HG03045 (cell line): ENCODE measurements around the gene ACSS2.

Experiments
- ATAC-seq: cut with Tn5 transposase; IDR thresholded peaks from one replicate; pipeline ENCODE4 v1.9.1; 2021; ENCODE audit warnings: mild to moderate bottlenecking, moderate library complexity; ENCODE audit not compliant: unreplicated experiment

The ACSS2 gene

GRCh38 chr20:34945315-34946077 lies 69.1 kb downstream of the ACSS2 start:
- no peak for ATAC-seq

DNA sequence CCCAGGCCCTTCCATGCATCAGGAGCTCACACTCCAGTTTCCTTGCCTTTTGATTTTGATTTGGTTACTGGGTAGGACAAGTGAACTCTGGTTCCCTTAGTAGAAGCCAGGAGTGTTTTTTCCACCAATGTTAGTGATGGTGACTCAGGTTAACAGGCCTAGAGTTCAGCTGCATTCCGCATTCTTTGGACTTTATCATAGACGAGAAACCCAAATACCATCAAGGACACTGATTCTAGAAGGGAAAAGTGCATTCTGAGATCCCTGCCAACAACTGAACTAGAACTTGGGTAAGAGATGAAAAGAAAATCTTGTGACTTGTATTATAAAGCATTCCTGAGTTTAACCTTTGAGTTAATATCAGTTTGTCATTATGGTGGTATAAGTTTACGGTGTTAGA lies 70.2 kb downstream of the ACSS2 start:
- ATAC-seq = no peak

DNA sequence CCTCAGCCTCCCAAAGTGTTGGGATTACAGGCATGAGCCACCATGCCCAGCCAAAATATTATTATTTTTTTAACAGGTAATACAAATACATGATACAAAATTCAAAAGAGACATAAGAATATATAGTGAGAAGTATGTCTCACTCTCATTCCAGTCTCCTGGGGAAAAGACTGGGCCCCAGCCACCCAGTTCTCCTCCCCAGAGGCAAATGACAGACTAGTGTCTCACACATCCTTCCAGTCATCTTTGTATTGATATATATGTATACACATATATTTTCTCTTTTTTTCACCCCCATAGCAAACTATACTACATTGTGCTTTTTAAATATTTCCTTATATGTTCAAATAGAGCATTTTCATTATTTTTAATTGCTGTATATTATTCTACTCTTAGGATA lies 70.9 kb downstream of the ACSS2 start:
- no peak for ATAC-seq

- no peak for ATAC-seq
These were observed 71.6 kb downstream of the ACSS2 start for GRCh38 chr20:34948030-34948429.

- no peak for ATAC-seq
These were observed 72.7 kb downstream of the ACSS2 start for GRCh38 chr20:34949120-34949519.

DNA sequence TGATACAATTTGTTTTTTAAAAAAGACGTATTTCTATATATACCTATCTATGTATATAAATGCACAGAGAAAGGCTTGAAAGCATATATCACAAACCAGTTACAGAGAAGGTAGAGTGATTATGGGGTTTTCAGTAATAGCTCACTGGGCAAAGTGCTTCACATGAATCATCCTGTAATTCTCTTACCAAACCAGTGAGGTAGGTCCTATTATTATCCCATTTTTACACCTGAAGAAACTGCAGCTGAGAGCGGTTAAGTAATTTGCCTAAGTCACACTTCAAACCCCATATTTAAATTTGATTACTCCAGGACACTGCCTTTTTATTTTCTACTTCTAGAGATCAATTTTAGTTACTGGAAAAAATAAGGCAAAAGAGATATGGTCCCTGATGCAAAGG lies 74.8 kb downstream of the ACSS2 start:
- no peak for ATAC-seq

DNA sequence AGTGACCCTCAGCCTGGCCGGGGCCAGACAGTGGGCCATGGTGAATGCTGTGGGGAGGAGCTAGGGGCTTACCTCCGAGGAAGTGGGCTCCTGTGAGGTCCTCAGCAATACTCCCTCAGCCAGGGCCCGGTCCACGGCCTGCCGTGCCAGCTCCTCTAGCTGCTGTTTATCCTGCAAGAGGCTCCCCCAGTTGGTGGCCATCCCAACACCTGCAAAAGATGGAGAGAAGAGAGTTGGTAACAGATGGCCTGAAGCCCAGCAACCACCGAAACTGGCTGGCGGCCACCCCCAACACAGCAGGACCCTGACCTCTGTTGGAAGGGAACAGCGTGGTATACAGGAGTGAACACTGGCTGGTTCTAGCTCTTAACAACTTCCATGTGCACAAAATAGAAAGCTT lies 75.2 kb downstream of the ACSS2 start:
- ATAC-seq = no peak

DNA sequence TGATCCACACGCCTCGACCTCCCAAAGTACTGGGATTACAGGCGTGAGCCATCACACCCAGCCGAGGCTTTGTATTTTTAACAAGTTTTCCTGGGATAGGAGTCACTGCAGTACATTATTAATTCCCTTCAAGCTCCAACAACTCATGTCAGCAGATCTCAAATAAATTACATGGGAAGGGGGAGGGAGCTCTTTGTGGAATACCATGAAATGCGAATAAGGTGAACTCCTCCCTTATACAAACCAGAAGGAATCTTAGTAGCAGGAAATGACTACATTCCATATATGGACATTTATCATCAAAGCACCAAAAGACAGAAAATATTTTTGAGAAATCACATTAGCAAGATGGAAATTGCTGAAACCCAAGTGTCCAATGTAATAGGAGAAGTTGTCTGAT lies 76.3 kb downstream of the ACSS2 start:
- no peak for ATAC-seq

DNA sequence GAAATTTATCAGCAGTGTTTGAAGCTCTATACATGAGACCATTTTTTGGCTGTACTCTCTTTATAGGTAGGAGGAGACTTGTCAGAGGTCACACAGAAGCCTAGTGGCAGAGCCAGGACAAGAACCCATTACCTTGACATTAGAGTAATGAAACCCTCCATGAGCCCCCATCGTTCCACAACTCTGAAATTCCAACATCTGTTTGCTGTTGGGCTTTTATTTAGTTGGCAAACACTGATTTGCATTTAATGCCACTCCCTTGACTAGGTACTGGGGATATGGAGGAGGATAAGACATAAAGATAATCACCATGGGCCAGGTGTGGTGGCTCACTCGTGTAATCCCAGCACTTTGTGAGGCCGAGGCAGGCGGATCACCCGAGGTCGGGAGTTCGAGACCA lies 77.5 kb downstream of the ACSS2 start:
- no peak for ATAC-seq

DNA sequence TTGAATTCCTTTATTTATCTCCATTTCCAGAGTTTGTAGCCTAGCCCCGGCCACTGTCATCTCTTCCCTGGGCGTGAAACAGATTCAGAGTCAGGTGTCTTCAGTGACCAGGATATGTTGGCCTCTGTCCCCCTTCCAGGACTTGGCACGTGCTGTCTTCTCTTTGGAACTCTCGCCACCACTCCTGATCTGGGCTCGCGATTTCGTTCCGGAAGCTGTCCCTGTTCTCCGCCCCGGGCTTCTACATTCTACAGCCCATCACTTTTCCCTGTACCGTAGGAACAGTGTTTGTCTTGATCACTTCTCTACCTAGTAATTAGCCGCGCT lies 78.5 kb downstream of the ACSS2 start:
- no peak for ATAC-seq

- peak; percentile 86 for ATAC-seq
These were observed 79.0 kb downstream of the ACSS2 start, which contains the start of the genes GSS and MYH7B for GRCh38 chr20:34955231-34956040. TSS of gene GSS (minus strand) at chr20:34955806. CDS start at chr20:34951852, 3,954 bp downstream. TSS of gene MYH7B (plus strand) at chr20:34955868. CDS start at chr20:34978006, 22,138 bp downstream.

DNA sequence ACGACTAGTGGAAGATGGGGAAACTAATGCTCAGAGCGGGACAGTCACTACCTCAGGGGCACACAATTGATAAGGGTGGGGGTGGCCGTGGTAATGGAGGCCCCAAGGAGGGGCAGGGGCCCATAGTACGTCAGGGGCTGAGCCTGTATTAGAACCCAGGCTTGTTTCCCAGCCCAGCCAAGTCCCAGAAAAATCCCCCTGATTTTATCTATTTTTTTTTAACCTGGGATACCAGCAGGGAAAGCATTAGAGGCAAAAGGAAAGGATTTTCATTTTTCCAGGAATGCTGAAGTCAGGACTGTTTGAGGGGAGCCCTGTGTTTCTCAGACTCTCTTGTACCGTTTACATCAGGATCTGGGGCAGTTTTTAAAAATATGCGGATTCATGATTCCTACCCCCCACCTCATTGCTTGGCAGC lies 79.6 kb downstream of the ACSS2 start:
- no peak for ATAC-seq

DNA sequence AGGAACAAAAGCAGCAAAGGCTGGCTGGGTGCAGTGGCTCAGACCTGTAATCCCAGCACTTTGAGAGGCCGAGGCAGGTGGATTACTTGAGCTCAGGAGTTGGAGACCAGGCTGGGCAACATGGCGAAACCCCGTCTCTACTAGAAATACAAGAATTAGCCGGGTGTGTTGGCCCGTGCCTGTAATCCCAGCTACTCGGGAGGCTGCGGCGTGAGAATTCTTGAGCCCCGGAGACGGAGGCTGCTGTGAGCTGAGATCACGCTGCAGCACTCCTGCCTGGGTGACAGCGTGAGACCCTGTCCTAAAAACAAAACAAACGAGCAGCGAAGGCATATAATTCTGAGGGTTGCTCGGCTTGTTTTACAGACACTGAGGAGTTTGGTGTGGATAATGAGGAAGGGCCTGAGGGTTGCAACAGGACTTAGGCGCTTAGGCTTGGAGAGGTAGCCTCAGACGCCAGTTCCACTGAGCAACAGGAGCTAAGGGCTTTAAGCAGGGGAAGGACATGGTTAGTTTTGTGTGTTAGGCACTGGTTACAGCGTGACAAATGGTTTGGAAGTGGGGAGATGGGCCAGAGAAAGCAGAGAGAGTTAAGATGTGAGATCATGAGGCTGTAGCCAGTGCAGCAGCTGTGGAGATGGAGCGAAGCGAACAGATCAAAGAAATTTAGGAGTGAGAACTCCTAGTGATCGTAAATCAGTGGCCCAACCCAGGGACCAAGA lies 80.5 kb downstream of the ACSS2 start:
- ATAC-seq = no peak

DNA sequence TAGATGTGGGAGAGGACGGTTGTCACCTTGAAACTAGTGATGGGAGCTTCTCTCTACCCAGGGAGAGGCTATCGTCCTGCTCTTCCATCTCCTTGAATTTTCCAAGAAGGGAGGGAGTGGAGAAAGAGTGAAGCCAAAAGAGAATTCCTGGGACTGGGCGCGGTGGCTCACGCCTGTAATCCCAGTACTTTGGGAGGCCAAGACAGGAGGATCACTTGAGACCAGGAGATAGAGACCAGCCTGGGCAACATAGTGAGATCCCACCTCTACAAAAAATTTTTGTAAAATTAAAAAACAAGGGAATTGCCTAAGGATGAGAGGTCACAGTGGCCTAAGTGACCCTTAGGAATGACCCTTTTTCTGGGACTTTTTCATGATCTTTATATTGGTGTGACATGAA lies 88.1 kb downstream of the ACSS2 start:
- no peak for ATAC-seq

- ATAC-seq = no peak
These were observed 88.6 kb downstream of the ACSS2 start for GRCh38 chr20:34965051-34965450.

DNA sequence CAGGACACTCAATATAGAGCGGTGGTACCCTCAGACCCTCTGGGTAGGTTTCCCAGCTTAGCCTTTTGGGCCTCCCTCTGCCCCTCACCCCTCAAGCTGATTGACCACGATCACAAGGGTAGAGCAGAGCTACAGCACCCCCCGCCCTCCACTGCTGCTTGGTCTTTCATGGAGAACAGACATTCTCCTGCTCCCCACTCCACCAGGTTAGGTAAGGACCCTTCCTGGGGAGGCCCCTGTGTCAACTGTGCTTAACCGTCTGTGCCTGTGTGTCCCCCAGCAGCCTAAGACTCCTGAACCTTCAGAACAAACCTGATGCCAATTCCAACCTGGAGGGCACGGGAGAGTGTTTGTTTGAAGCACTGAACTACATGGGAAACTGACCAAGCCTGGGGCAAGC lies 91.0 kb downstream of the ACSS2 start:
- no peak for ATAC-seq

- ATAC-seq = no peak
These were observed 91.8 kb downstream of the ACSS2 start for GRCh38 chr20:34968042-34968775.

DNA sequence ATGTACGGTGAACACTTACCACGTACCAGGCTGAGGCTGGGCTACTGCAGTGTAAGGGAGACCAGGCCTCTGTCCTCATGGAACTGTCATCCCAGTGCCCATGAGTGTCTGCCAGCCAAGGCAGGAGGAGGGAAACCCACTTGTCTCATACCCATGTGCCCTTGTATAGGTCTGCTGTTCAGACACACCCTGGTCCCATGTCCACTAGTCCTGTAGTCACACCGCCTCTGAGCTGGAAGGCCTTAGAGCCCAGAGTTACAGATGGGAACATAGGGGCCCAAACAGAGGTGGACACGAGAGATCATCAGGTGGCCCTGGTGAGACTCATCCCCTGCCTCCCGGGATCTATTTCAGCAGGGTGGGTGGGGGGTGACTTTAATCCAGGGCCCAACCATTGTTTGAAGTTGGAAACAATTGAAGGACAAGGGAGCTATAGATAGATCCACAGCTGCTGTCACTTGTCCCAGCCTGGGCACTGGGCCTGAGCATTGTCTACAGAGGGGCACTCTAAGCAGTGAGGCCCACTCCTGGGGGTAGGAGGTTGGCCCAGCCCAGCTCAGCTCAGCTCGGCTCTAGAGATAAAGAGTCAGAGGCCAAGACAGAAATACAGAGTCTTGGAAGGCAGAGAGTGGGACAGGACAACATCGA lies 93.9 kb downstream of the ACSS2 start:
- no peak for ATAC-seq

- no peak for ATAC-seq
These were observed 94.6 kb downstream of the ACSS2 start for GRCh38 chr20:34970846-34971560.
